GM12878 (cell line): ENCODE results near the gene NET1. TPM values are rescaled to one million over a fixed set of nuclear protein-coding genes. Genes with fewer than 3 reads are reported as not detected.
A peak's percentile ranks its signal among the peaks of the same experiment; 100 is the strongest.

ENCODE experiments used
- BACH1 ChIP-seq: fragments of 450-650 bp; IDR thresholded peaks from 2 replicates; pipeline ENCODE4 v1.6.1; 2017; ENCODE audit warnings: mild to moderate bottlenecking, borderline replicate concordance
- CEBPB ChIP-seq, 2 experiments: fragments of 150-350 bp in 1 of 2; IDR thresholded peaks; 2 replicates each; pipeline ENCODE4 v1.6.1; 2012 to 2014; ENCODE audit warnings: low read depth in 2 of 2, low read length in 2 of 2, borderline replicate concordance in 1 of 2, inconsistent platforms in 1 of 2
- DPF2 ChIP-seq: fragments of 450-650 bp; IDR thresholded peaks from 2 replicates; pipeline ENCODE4 v1.6.1; 2017; ENCODE audit warnings: mild to moderate bottlenecking
- EGR1 ChIP-seq, 2 experiments: IDR thresholded peaks; 1 replicate in 1 of 2; 2 replicates in 1 of 2; pipeline ENCODE4 v1.6.1; 2011 to 2012; ENCODE audit warnings: low read depth in 2 of 2, low read length in 2 of 2, borderline replicate concordance in 1 of 2, mild to moderate bottlenecking in 1 of 2, moderate library complexity in 1 of 2
- ESRRA ChIP-seq: IDR thresholded peaks from 2 replicates; pipeline ENCODE4 v1.6.1; 2012; ENCODE audit warnings: mild to moderate bottlenecking, low read length, improper control_type of control experiment
- JUNB ChIP-seq: IDR thresholded peaks from 2 replicates; pipeline ENCODE4 v1.6.1; 2016; ENCODE audit warnings: antibody characterized with exemption, mild to moderate bottlenecking
- KAT2A ChIP-seq: conservative IDR thresholded peaks from 2 replicates; pipeline ENCODE4 v1.6.1; 2011; ENCODE audit warnings: low read depth, low read length; ENCODE audit not compliant: control insufficient read depth
- KDM1A ChIP-seq: fragments of 200-600 bp; sonication (generic); IDR thresholded peaks from 2 replicates; pipeline ENCODE4 v1.6.1; 2016; ENCODE audit warnings: borderline replicate concordance
- MEF2A ChIP-seq: IDR thresholded peaks from 2 replicates; pipeline ENCODE4 v1.6.1; 2011; ENCODE audit warnings: low read depth, mild to moderate bottlenecking, low read length, moderate library complexity; ENCODE audit not compliant: insufficient read depth
- MEF2B ChIP-seq: fragments of 450-650 bp; IDR thresholded peaks from 2 replicates; pipeline ENCODE4 v1.6.1; 2018; ENCODE audit warnings: mild to moderate bottlenecking, moderate library complexity; ENCODE audit not compliant: partially characterized antibody, poor library complexity, severe bottlenecking
- MYC ChIP-seq: IDR thresholded peaks from 2 replicates; pipeline ENCODE4 v1.6.1; 2011; ENCODE audit warnings: mild to moderate bottlenecking, low read length, moderate library complexity, inconsistent platforms; ENCODE audit not compliant: insufficient read depth, insufficient replicate concordance, insufficient read length, severe bottlenecking
- PAX5 ChIP-seq: IDR thresholded peaks from 2 replicates; pipeline ENCODE4 v1.6.1; 2011; ENCODE audit warnings: low read depth, low read length, borderline replicate concordance
- SREBF1 ChIP-seq: IDR thresholded peaks from 2 replicates; pipeline ENCODE4 v1.6.1; 2012; ENCODE audit warnings: mild to moderate bottlenecking, low read length
- SREBF2 ChIP-seq: IDR thresholded peaks from 2 replicates; pipeline ENCODE4 v1.6.1; 2012; ENCODE audit warnings: mild to moderate bottlenecking, low read length
- ZNF217 ChIP-seq: fragments of 450-650 bp; IDR thresholded peaks from 2 replicates; pipeline ENCODE4 v1.6.1; 2017; ENCODE audit warnings: antibody characterized with exemption, mild to moderate bottlenecking
- polyA plus RNA-seq, 11 experiments: library from polyadenylated mRNA; depleted of rRNA in 4 of 11; unstranded in 6 of 11; stranded (reverse) in 5 of 11; fragments of >200 nt; fragmentation: Nextera tagmentation in 4 of 11; fragmentation: Illumina TruSeq in 1 of 11; extraction: Ambion mirVana in 4 of 11; extraction: Trizol in 1 of 11; gene quantifications; 1 replicate in 1 of 11; 2 replicates in 10 of 11; pipeline versions ENCODE4 v1.2.1 to v1.2.3, GENCODE V29; 2011 to 2016; ENCODE audit warnings: inconsistent platforms in 2 of 11, missing spikeins in 2 of 11, low read depth in 1 of 11
- total RNA-seq, 4 experiments: library from RNA; depleted of rRNA in 3 of 4; stranded (reverse); fragments of >200 nt in 3 of 4; fragmentation: Illumina TruSeq in 1 of 4; extraction: Trizol in 1 of 4; gene quantifications; 2 replicates each; pipeline versions ENCODE4 v1.2.1 to v1.2.3, GENCODE V29; 2013 to 2021
- TF ChIP-seq, protein P1 (sequence below): fragments of 450-650 bp; IDR thresholded peaks from 2 replicates; pipeline ENCODE4 v1.6.1; 2016; ENCODE audit warnings: mild to moderate bottlenecking, moderate library complexity, borderline replicate concordance
- TF ChIP-seq, protein P2 (sequence below): fragments of 450-650 bp; IDR thresholded peaks from 2 replicates; pipeline ENCODE4 v1.6.1; 2017; ENCODE audit warnings: mild to moderate bottlenecking, moderate library complexity
- TF ChIP-seq, protein P3 (sequence below): IDR thresholded peaks from 2 replicates; pipeline ENCODE4 v1.6.1; 2012; ENCODE audit warnings: low read depth, low read length, improper control_type of control experiment
- TF ChIP-seq, protein P4 (sequence below): fragments of 450-650 bp; conservative IDR thresholded peaks from 2 replicates; pipeline ENCODE4 v1.6.1; 2017; ENCODE audit warnings: mild to moderate bottlenecking, moderate library complexity

The NET1 gene
- total and polyA plus RNA-seq, 10 of the 15 experiments (the other 5 are each of a cell fraction or from before 2014, with no cell fraction given) = 6.5 to 22.7 (median 18.4) TPM

DNA sequence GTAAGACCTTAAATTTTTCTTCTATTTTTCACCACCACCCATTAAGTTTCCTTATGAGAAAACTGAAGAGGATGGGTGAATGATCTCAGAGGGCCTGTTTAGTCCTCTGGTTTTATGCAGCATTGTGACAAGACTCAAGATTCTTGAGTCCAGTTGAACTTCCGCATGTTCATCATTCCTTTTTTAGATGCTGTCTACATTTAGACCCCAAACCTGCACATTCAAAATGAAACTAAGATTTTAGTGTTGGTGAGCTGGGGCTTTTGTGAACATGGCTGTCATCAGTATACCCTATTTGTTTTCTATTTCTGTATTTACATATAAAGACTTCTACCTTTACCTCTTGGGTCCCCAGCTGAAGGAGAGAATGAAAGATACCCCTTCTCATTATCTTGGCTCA, 31.1 kb downstream of the NET1 start (continued):
- TF ChIP-seq, protein P1, sequence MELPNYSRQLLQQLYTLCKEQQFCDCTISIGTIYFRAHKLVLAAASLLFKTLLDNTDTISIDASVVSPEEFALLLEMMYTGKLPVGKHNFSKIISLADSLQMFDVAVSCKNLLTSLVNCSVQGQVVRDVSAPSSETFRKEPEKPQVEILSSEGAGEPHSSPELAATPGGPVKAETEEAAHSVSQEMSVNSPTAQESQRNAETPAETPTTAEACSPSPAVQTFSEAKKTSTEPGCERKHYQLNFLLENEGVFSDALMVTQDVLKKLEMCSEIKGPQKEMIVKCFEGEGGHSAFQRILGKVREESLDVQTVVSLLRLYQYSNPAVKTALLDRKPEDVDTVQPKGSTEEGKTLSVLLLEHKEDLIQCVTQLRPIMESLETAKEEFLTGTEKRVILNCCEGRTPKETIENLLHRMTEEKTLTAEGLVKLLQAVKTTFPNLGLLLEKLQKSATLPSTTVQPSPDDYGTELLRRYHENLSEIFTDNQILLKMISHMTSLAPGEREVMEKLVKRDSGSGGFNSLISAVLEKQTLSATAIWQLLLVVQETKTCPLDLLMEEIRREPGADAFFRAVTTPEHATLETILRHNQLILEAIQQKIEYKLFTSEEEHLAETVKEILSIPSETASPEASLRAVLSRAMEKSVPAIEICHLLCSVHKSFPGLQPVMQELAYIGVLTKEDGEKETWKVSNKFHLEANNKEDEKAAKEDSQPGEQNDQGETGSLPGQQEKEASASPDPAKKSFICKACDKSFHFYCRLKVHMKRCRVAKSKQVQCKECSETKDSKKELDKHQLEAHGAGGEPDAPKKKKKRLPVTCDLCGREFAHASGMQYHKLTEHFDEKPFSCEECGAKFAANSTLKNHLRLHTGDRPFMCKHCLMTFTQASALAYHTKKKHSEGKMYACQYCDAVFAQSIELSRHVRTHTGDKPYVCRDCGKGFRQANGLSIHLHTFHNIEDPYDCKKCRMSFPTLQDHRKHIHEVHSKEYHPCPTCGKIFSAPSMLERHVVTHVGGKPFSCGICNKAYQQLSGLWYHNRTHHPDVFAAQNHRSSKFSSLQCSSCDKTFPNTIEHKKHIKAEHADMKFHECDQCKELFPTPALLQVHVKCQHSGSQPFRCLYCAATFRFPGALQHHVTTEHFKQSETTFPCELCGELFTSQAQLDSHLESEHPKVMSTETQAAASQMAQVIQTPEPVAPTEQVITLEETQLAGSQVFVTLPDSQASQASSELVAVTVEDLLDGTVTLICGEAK = no peak
- TF ChIP-seq DPF2 = peak; percentile 75
- peak; percentile 78 for TF ChIP-seq MEF2B
- no peak for TF ChIP-seq EGR1 (IDR thresholded peaks at IDR 0.05; ENCODE audit: borderline replicate concordance in 1 of 2, low read depth in 2 of 2, low read length in 2 of 2)
- no peak for TF ChIP-seq ESRRA
- TF ChIP-seq JUNB = peak; percentile 96
- 0 out of 4 replicates have a peak, but pooled peaks of 1 of the 2 experiments have one; percentile 38 for TF ChIP-seq CEBPB (IDR thresholded peaks at IDR 0.05; ENCODE audit: borderline replicate concordance in 1 of 2, low read depth in 2 of 2, low read length in 2 of 2)
- TF ChIP-seq SREBF1 = no peak
- TF ChIP-seq SREBF2 = no peak
- TF ChIP-seq KAT2A = no peak
- TF ChIP-seq, protein P2, sequence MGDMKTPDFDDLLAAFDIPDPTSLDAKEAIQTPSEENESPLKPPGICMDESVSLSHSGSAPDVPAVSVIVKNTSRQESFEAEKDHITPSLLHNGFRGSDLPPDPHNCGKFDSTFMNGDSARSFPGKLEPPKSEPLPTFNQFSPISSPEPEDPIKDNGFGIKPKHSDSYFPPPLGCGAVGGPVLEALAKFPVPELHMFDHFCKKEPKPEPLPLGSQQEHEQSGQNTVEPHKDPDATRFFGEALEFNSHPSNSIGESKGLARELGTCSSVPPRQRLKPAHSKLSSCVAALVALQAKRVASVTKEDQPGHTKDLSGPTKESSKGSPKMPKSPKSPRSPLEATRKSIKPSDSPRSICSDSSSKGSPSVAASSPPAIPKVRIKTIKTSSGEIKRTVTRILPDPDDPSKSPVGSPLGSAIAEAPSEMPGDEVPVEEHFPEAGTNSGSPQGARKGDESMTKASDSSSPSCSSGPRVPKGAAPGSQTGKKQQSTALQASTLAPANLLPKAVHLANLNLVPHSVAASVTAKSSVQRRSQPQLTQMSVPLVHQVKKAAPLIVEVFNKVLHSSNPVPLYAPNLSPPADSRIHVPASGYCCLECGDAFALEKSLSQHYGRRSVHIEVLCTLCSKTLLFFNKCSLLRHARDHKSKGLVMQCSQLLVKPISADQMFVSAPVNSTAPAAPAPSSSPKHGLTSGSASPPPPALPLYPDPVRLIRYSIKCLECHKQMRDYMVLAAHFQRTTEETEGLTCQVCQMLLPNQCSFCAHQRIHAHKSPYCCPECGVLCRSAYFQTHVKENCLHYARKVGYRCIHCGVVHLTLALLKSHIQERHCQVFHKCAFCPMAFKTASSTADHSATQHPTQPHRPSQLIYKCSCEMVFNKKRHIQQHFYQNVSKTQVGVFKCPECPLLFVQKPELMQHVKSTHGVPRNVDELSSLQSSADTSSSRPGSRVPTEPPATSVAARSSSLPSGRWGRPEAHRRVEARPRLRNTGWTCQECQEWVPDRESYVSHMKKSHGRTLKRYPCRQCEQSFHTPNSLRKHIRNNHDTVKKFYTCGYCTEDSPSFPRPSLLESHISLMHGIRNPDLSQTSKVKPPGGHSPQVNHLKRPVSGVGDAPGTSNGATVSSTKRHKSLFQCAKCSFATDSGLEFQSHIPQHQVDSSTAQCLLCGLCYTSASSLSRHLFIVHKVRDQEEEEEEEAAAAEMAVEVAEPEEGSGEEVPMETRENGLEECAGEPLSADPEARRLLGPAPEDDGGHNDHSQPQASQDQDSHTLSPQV = no peak
- TF ChIP-seq MEF2A = peak; percentile 96
- TF ChIP-seq KDM1A = no peak
- peak; percentile 87; the same call in 1 of the 2 replicates for TF ChIP-seq ZNF217
- TF ChIP-seq MYC = no peak
- TF ChIP-seq, protein P3, sequence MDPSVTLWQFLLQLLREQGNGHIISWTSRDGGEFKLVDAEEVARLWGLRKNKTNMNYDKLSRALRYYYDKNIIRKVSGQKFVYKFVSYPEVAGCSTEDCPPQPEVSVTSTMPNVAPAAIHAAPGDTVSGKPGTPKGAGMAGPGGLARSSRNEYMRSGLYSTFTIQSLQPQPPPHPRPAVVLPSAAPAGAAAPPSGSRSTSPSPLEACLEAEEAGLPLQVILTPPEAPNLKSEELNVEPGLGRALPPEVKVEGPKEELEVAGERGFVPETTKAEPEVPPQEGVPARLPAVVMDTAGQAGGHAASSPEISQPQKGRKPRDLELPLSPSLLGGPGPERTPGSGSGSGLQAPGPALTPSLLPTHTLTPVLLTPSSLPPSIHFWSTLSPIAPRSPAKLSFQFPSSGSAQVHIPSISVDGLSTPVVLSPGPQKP = no peak
- TF ChIP-seq BACH1 = no peak
- no peak for TF ChIP-seq PAX5
- TF ChIP-seq, protein P4, sequence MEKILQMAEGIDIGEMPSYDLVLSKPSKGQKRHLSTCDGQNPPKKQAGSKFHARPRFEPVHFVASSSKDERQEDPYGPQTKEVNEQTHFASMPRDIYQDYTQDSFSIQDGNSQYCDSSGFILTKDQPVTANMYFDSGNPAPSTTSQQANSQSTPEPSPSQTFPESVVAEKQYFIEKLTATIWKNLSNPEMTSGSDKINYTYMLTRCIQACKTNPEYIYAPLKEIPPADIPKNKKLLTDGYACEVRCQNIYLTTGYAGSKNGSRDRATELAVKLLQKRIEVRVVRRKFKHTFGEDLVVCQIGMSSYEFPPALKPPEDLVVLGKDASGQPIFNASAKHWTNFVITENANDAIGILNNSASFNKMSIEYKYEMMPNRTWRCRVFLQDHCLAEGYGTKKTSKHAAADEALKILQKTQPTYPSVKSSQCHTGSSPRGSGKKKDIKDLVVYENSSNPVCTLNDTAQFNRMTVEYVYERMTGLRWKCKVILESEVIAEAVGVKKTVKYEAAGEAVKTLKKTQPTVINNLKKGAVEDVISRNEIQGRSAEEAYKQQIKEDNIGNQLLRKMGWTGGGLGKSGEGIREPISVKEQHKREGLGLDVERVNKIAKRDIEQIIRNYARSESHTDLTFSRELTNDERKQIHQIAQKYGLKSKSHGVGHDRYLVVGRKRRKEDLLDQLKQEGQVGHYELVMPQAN = no peak
